CD4-positive, alpha-beta memory T cell (primary cell): ENCODE measurements around the gene TTYH3. TPM values are rescaled to one million over a fixed set of nuclear protein-coding genes. Genes with fewer than 3 reads are reported as not detected.

Experiments used
- CTCF ChIA-PET: fragments of 350-600 bp; sonication (Branson Sonifier 250); formaldehyde crosslinking; loops from one replicate; lab custom pipeline; 2021; ENCODE audit warnings: inconsistent platforms; ENCODE audit not compliant: partially characterized antibody; lab: Charles Lee
- POLR2A ChIA-PET: fragments of 350-600 bp; sonication (Branson Sonifier 250); formaldehyde crosslinking; loops from one replicate; lab custom pipeline; 2021; ENCODE audit not compliant: partially characterized antibody; lab: Charles Lee
- DNase-seq, 5 donors: peaks; one replicate each; pipeline versions ENCODE4 v3.0.0 to v3.0.0-alpha.2; 2020 to 2022; ENCODE audit warnings: mixed read lengths in 1 of 5
- H3K27ac ChIP-seq: one replicate; pipeline ENCODE4 v1.7.0; 2013; ENCODE audit warnings: low read depth, low read length
- H3K27me3 ChIP-seq: 2 replicates; pipeline ENCODE4 v1.7.0; 2013; ENCODE audit warnings: mild to moderate bottlenecking, low read length, moderate library complexity; ENCODE audit not compliant: insufficient read depth
- H3K36me3 ChIP-seq: 2 replicates; pipeline ENCODE4 v1.7.0; 2013; ENCODE audit warnings: mild to moderate bottlenecking, low read length, moderate library complexity; ENCODE audit not compliant: insufficient read depth
- H3K4me1 ChIP-seq: 2 replicates; pipeline ENCODE4 v1.7.0; 2013; ENCODE audit warnings: mild to moderate bottlenecking, low read length, moderate library complexity; ENCODE audit not compliant: insufficient read depth
- H3K4me3 ChIP-seq, 2 donors: one replicate each; pipeline ENCODE4 v1.7.0; 2013; ENCODE audit warnings: low read length in 2 of 2, mild to moderate bottlenecking in 1 of 2
- H3K9me3 ChIP-seq, 2 donors: one replicate each; pipeline ENCODE4 v1.7.0; 2013; ENCODE audit warnings: low read length in 2 of 2, control low read depth in 1 of 2; ENCODE audit not compliant: control insufficient read depth in 1 of 2
- H3K27ac Mint-ChIP-seq, 7 donors: one replicate each; pipeline ENCODE4 v1.8.0; 2020 to 2021; ENCODE audit warnings: mixed read lengths in 7 of 7, mild to moderate bottlenecking in 6 of 7, inconsistent platforms in 3 of 7, moderate library complexity in 3 of 7
- H3K27me3 Mint-ChIP-seq, 2 donors: one replicate each; pipeline ENCODE4 v1.8.0; 2020 to 2021; ENCODE audit warnings: mixed read lengths in 2 of 2
- H3K36me3 Mint-ChIP-seq, 2 donors: one replicate each; pipeline ENCODE4 v1.8.0; 2020 to 2021; ENCODE audit warnings: mixed read lengths in 2 of 2, inconsistent platforms in 1 of 2, mild to moderate bottlenecking in 1 of 2
- H3K4me1 Mint-ChIP-seq, 4 donors: one replicate each; pipeline ENCODE4 v1.8.0; 2020 to 2021; ENCODE audit warnings: mixed read lengths in 4 of 4, mild to moderate bottlenecking in 1 of 4
- H3K4me3 Mint-ChIP-seq, 8 donors: one replicate each; pipeline ENCODE4 v1.8.0; 2020 to 2021; ENCODE audit warnings: mixed read lengths in 8 of 8, mild to moderate bottlenecking in 7 of 8, moderate library complexity in 6 of 8, inconsistent platforms in 3 of 8
- H3K9me3 Mint-ChIP-seq, 8 donors: one replicate each; pipeline ENCODE4 v1.8.0; 2020 to 2021; ENCODE audit warnings: mixed read lengths in 8 of 8, mild to moderate bottlenecking in 5 of 8, inconsistent platforms in 3 of 8, moderate library complexity in 1 of 8
- intact Hi-C: fragments of 100-400 bp; cut with micrococcal nuclease; formaldehyde crosslinking; loops from one replicate; pipeline ENCODE4 v1.15.1; 2023
- polyA plus RNA-seq, 2 donors: library from polyadenylated mRNA; unstranded; fragments of 300-500 nt; fragmentation: Illumina TruSeq; gene quantifications; one replicate each; pipeline ENCODE4 v1.2.3, GENCODE V29; 2021
- total RNA-seq, 2 experiments: library from RNA; stranded (reverse); gene quantifications; one replicate each; pipeline ENCODE4 v1.2.3, GENCODE V29; 2021

TTYH3 gene
- total and polyA plus RNA-seq, 4 experiments from 2014 or later: 0.14 to 12.0 (median 5.8) TPM

GRCh38 chr7:2639181-2639681, 7.4 kb downstream of the TTYH3 start:
- Histone ChIP-seq H3K27ac (no peak overlapping the region), H3K9me3 (no peaks in the 10 kb centered on the region), H3K36me3 (no peaks in the 10 kb centered on the region), H3K27me3 (no peaks in the 10 kb centered on the region), H3K4me3 (no peak overlapping the region), H3K4me1 (no peaks in the 10 kb centered on the region)
- Mint-ChIP-seq H3K27ac (no peak overlapping the region), H3K36me3 (no peaks in the 10 kb centered on the region), H3K4me3 (no peak overlapping the region), H3K27me3 (no peaks in the 10 kb centered on the region), H3K9me3 (no peaks in the 10 kb centered on the region), H3K4me1 (peaks cover 0 to 4% (median under 1%) of the 10 kb centered on the region in 4 donors)
- no peak for DNase-seq
- ChIA-PET CTCF (no interaction called here), POLR2A (no interaction called here)
- intact Hi-C loops: no loop called here

GRCh38 chr7:2639695-2640481, 8.1 kb downstream of the TTYH3 start:
- no peak for DNase-seq
- Mint-ChIP-seq H3K4me1 (peaks cover under 1 to 9% (median 3%) of the 10 kb centered on the region in 4 donors), H3K36me3 (peaks cover 0 to under 1% of the 10 kb centered on the region in 2 donors), H3K4me3 (no peak overlapping the region), H3K27me3 (no peaks in the 10 kb centered on the region), H3K27ac (no peak overlapping the region), H3K9me3 (no peaks in the 10 kb centered on the region)
- peaks cover 5% of the 10 kb centered on the region for H3K4me1 ChIP-seq
- H3K4me3 ChIP-seq: no peak overlapping the region
- POLR2A ChIA-PET: no interaction called here
- H3K27ac ChIP-seq: no peak overlapping the region
- no peaks in the 10 kb centered on the region for H3K36me3 ChIP-seq
- CTCF ChIA-PET: no interaction called here
- no peaks in the 10 kb centered on the region for H3K9me3 ChIP-seq
- no peaks in the 10 kb centered on the region for H3K27me3 ChIP-seq
- intact Hi-C loops: no loop called here

- H3K4me3 ChIP-seq: no peak overlapping the region
- no peaks in the 10 kb centered on the region for H3K9me3 ChIP-seq
- Mint-ChIP-seq H3K4me3 (no peak overlapping the region), H3K27me3 (no peaks in the 10 kb centered on the region), H3K4me1 (peaks cover 6 to 15% (median 9%) of the 10 kb centered on the region in 4 donors), H3K27ac (no peak overlapping the region), H3K9me3 (no peaks in the 10 kb centered on the region), H3K36me3 (peaks cover 0 to 2% of the 10 kb centered on the region in 2 donors)
- POLR2A ChIA-PET: no interaction called here
- CTCF ChIA-PET: no interaction called here
- no peaks in the 10 kb centered on the region for H3K27me3 ChIP-seq
- H3K36me3 ChIP-seq: no peaks in the 10 kb centered on the region
- no peak for DNase-seq
- no peak overlapping the region for H3K27ac ChIP-seq
- intact Hi-C loops: no loop called here
- peaks cover 10% of the 10 kb centered on the region for H3K4me1 ChIP-seq
Measured at GRCh38 chr7:2640482-2640830, 8.7 kb downstream of the TTYH3 start.

- Histone ChIP-seq H3K9me3 (no peaks in the 10 kb centered on the region), H3K36me3 (no peaks in the 10 kb centered on the region), H3K4me1 (peaks cover 14% of the 10 kb centered on the region), H3K27me3 (no peaks in the 10 kb centered on the region), H3K27ac (no peak overlapping the region), H3K4me3 (no peak overlapping the region)
- CTCF ChIA-PET: no interaction called here
- Mint-ChIP-seq H3K27me3 (no peaks in the 10 kb centered on the region), H3K27ac (no peak overlapping the region), H3K4me3 (no peak overlapping the region), H3K4me1 (peaks cover 8 to 18% (median 11%) of the 10 kb centered on the region in 4 donors), H3K9me3 (no peaks in the 10 kb centered on the region), H3K36me3 (peaks cover 0 to 2% of the 10 kb centered on the region in 2 donors)
- POLR2A ChIA-PET: no interaction called here
- DNase-seq: no peak
- intact Hi-C loops: no loop called here
Measured at GRCh38 chr7:2640846-2641316, 9.1 kb downstream of the TTYH3 start.

GRCh38 chr7:2641406-2642393, 9.9 kb downstream of the TTYH3 start:
- Mint-ChIP-seq H3K27me3 (no peaks in the 10 kb centered on the region), H3K27ac (no peak overlapping the region), H3K4me1 (peaks cover 8 to 18% (median 11%) of the 10 kb centered on the region in 4 donors), H3K9me3 (no peaks in the 10 kb centered on the region), H3K4me3 (no peak overlapping the region), H3K36me3 (peaks cover 0 to 2% of the 10 kb centered on the region in 2 donors)
- no peaks in the 10 kb centered on the region for H3K27me3 ChIP-seq
- peaks cover 14% of the 10 kb centered on the region for H3K4me1 ChIP-seq
- H3K9me3 ChIP-seq: no peaks in the 10 kb centered on the region
- POLR2A ChIA-PET: interaction anchor here (0.7 kb wide), 1 partner anchor 11 kb away, joined by 4 read pairs; no protein-coding TSS in a partner anchor
- no peaks in the 10 kb centered on the region for H3K36me3 ChIP-seq
- intact Hi-C loops: no loop called here
- CTCF ChIA-PET: no interaction called here
- H3K4me3 ChIP-seq: no peak overlapping the region
- DNase-seq: no peak
- no peak overlapping the region for H3K27ac ChIP-seq

- H3K4me1 ChIP-seq: peaks cover 14% of the 10 kb centered on the region
Measured at GRCh38 chr7:2643386-2644219, 11.8 kb downstream of the TTYH3 start.

More at GRCh38 chr7:2643386-2644219, 11.8 kb downstream of the TTYH3 start:
- Histone ChIP-seq H3K27ac (no peak overlapping the region), H3K36me3 (no peaks in the 10 kb centered on the region), H3K4me3 (no peak overlapping the region), H3K27me3 (no peaks in the 10 kb centered on the region), H3K9me3 (no peaks in the 10 kb centered on the region)
- no peaks in the 10 kb centered on the region for H3K27me3 Mint-ChIP-seq
- no peak overlapping the region for H3K27ac Mint-ChIP-seq
- peaks cover 8 to 18% (median 11%) of the 10 kb centered on the region in 4 donors for H3K4me1 Mint-ChIP-seq
- CTCF ChIA-PET: no interaction called here
- no peak for DNase-seq
- H3K4me3 Mint-ChIP-seq: no peak overlapping the region
- POLR2A ChIA-PET: no interaction called here
- intact Hi-C loops: no loop called here
- peaks cover 0 to 2% of the 10 kb centered on the region in 2 donors for H3K36me3 Mint-ChIP-seq
- no peaks in the 10 kb centered on the region for H3K9me3 Mint-ChIP-seq
